Sigmoid colon (tissue), 7 donors: ENCODE results near the gene EHD4. TPM values are rescaled to one million over a fixed set of nuclear protein-coding genes. Genes with fewer than 3 reads are reported as not detected.

Source experiments
- DNase-seq: peaks from one replicate; pipeline ENCODE4 v3.0.0-alpha.2; 2019
- H3K27ac ChIP-seq, 4 donors: fragments of 200-600 bp; sonication (generic); one replicate each; pipeline ENCODE4 v1.5.1; 2016 to 2019; ENCODE audit warnings: mild to moderate bottlenecking in 1 of 4
- H3K27me3 ChIP-seq, 3 donors: fragments of 200-600 bp; sonication (generic); one replicate each; pipeline ENCODE4 v1.5.1; 2019; ENCODE audit warnings: mild to moderate bottlenecking in 1 of 3
- H3K36me3 ChIP-seq, 4 donors: fragments of 200-600 bp; sonication (generic); one replicate each; pipeline ENCODE4 v1.5.1; 2016 to 2019
- H3K4me1 ChIP-seq, 4 donors: fragments of 200-600 bp; sonication (generic); one replicate each; pipeline ENCODE4 v1.5.1; 2017 to 2019
- H3K4me3 ChIP-seq, 4 donors: fragments of 200-600 bp; sonication (generic); one replicate each; pipeline ENCODE4 v1.5.1; 2017 to 2019; ENCODE audit warnings: mild to moderate bottlenecking in 2 of 4, moderate library complexity in 1 of 4
- H3K9me3 ChIP-seq, 4 donors: fragments of 200-600 bp in 3 of 4; sonication (generic) in 3 of 4; one replicate each; pipeline versions ENCODE4 v1.5.1 to v1.6.1; 2013 to 2019
- EP300 ChIP-seq, 4 donors: sonication (generic); formaldehyde crosslinking; IDR thresholded peaks; one replicate each; pipeline ENCODE4 v1.6.1; 2017; ENCODE audit warnings: antibody characterized with exemption in 4 of 4
- POLR2A ChIP-seq, 2 donors: fragments of 450-650 bp; IDR thresholded peaks; one replicate each; pipeline ENCODE4 v1.6.1; 2016; ENCODE audit warnings: antibody characterized with exemption in 2 of 2, mild to moderate bottlenecking in 2 of 2, moderate library complexity in 2 of 2
- POLR2AphosphoS5 ChIP-seq, 4 donors: sonication (generic); formaldehyde crosslinking; IDR thresholded peaks; one replicate each; pipeline ENCODE4 v1.6.1; 2017; ENCODE audit warnings: antibody characterized with exemption in 4 of 4
- WGBS, 2 donors: extraction: QIAGEN DNeasy Blood & Tissue Kit; methylation state at CpG; one replicate each; pipeline ENCODE4 v1.1.7; 2013; 5-methylcytosine and 5-hydroxymethylcytosine counted together
- intact Hi-C: fragments of 100-400 bp; cut with DNase I; formaldehyde crosslinking; loops from one replicate; pipeline ENCODE4 v1.15.1; 2023
- polyA plus RNA-seq, 3 donors: library from polyadenylated mRNA; stranded (reverse); fragments of 200-250 nt; gene quantifications; one replicate each; pipeline ENCODE4 v1.2.3, GENCODE V29; 2013
- total RNA-seq, 4 donors: library from RNA; depleted of rRNA; stranded (reverse); fragments of >200 nt; gene quantifications; one replicate each; pipeline ENCODE4 v1.1.0, GENCODE V29; 2016
- TF ChIP-seq, protein P1 (sequence below), 4 experiments: fragments of 450-650 bp in 3 of 4; fragments of 200-600 bp in 1 of 4; IDR thresholded peaks; one replicate each; pipeline ENCODE4 v1.5.1; 2016 to 2019; ENCODE audit warnings: antibody characterized with exemption in 4 of 4, mild to moderate bottlenecking in 3 of 4, moderate library complexity in 2 of 4
- donor health status: healthy with polysubstance abuse.
- donor health status: Bipolar disorder and iron deficiency.
- donor health status: healthy.

The EHD4 gene
- total and polyA plus RNA-seq, 7 donors: 8.9 to 37.0 (median 13.0) TPM

DNA sequence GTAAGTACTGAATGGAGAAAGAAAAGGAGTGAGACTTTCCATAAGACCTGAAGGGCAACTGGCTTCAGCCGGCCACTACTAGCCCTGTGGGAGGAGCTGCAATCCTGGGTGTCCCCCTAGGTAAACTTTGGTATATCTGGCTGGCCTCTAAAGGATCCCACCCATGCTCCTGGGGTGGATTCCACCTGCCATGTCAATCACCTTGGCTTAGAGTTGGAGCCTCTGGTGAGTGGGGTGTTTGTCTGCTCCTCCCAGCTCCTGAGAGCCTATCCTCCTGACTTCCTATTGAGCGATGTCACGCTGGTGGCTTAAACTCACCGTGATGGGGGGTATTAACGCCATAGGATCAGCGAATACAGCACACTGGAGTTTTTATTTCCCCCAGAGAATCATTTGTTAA lies 81.1 kb downstream of the EHD4 start:
- no peak for TF ChIP-seq POLR2AphosphoS5 (IDR thresholded peaks at IDR 0.05)
- TF ChIP-seq POLR2A (IDR thresholded peaks at IDR 0.05): no peak
- TF ChIP-seq, protein P1, sequence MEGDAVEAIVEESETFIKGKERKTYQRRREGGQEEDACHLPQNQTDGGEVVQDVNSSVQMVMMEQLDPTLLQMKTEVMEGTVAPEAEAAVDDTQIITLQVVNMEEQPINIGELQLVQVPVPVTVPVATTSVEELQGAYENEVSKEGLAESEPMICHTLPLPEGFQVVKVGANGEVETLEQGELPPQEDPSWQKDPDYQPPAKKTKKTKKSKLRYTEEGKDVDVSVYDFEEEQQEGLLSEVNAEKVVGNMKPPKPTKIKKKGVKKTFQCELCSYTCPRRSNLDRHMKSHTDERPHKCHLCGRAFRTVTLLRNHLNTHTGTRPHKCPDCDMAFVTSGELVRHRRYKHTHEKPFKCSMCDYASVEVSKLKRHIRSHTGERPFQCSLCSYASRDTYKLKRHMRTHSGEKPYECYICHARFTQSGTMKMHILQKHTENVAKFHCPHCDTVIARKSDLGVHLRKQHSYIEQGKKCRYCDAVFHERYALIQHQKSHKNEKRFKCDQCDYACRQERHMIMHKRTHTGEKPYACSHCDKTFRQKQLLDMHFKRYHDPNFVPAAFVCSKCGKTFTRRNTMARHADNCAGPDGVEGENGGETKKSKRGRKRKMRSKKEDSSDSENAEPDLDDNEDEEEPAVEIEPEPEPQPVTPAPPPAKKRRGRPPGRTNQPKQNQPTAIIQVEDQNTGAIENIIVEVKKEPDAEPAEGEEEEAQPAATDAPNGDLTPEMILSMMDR (IDR thresholded peaks at IDR 0.05): no peak
- TF ChIP-seq EP300 (IDR thresholded peaks at IDR 0.05): no peak
- Histone ChIP-seq H3K4me3 (no peak overlapping the region), H3K27me3 (no peaks in the 10 kb centered on the region), H3K4me1 (peaks cover 0 to 36% (median 28%) of the 10 kb centered on the region in 4 donors), H3K9me3 (no peaks in the 10 kb centered on the region), H3K36me3 (no peaks in the 10 kb centered on the region), H3K27ac (no peak overlapping the region)
- intact Hi-C loops: no loop called here
- no peak for DNase-seq
- 77 to 87% methylated on average over 6 of the region's 6 CpGs for WGBS, 2 donors

DNA sequence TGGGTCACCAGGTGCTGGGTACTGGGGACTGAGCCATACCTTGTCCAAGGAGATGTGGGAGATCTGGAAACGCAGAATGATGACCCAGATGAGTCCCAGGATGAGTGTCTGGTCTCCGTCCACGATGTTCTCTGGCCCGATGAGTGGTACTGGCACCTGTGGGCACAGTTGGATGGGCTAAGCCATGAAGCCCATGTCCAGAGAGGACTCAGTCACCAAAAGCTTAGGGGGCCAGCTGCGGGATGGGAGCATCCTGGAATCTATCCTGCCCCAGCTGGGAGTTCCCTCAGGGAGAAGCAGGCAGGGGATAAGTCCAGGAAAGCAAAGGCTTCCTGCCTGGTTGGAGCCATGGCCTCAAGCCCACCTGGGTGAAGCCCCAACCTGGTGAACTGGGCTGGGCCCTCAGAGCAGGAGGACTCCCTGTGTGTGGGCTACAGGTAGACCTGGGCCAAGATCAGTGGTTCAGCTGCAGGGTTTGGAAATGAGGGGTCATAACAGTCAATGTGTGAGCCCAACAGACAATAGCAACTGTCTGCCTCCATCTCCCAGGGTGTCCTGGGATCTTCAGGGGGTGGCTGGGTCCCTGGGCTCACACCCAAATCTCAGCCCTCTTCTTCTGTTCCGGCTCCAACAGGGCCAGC lies 82.2 kb downstream of the EHD4 start:
- intact Hi-C loops: no loop called here
- 88 to 90% methylated on average over 6 of the region's 6 CpGs for whole genome bisulfite sequencing, 2 donors
- Histone ChIP-seq H3K27ac (no peak overlapping the region), H3K4me3 (no peak overlapping the region), H3K27me3 (no peaks in the 10 kb centered on the region), H3K36me3 (no peaks in the 10 kb centered on the region), H3K9me3 (no peaks in the 10 kb centered on the region), H3K4me1 (peaks cover 0 to 33% (median 27%) of the 10 kb centered on the region in 4 donors)
- no peak for DNase-seq
- no peak for TF ChIP-seq POLR2AphosphoS5 (IDR thresholded peaks at IDR 0.05)
- TF ChIP-seq, protein P1 (IDR thresholded peaks at IDR 0.05): no peak
- TF ChIP-seq EP300 (IDR thresholded peaks at IDR 0.05): no peak
- TF ChIP-seq POLR2A (IDR thresholded peaks at IDR 0.05): no peak

DNA sequence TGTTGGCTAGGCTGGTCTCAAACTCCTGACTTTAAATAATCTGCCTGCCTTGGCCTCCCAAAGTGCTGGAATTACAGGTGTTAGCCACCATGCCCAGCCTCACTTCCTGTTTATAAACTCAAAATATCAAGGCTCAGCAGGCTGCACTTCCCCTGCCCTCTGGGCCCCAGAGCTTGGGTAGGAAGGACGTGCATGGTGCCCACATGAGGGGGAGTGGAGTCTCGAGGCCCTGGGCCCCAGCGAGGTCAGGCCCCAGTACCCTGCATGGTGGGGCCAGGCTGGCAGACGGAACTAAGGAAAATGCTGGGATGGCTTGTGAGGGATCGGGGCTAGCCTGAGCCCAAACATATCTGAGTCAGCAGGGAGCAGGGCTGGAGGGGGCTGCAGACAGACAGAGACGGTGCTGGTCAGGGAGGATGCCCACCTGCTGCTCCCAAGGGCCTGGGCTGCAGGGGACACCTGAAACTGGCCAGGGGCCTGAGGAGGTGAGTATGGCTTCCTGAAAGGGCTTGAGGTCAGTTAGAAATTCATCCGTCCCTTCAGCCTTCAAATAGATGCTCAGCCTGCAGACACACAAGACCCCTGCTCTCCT lies 83.6 kb downstream of the EHD4 start:
- no peaks in the 10 kb centered on the region for H3K36me3 ChIP-seq
- TF ChIP-seq POLR2A (IDR thresholded peaks at IDR 0.05) (no peak), EP300 (IDR thresholded peaks at IDR 0.05) (no peak), POLR2AphosphoS5 (IDR thresholded peaks at IDR 0.05) (no peak)
- H3K27me3 ChIP-seq: no peaks in the 10 kb centered on the region
- 78 to 86% methylated on average over 7 of the region's 7 CpGs for WGBS, 2 donors
- H3K9me3 ChIP-seq: no peaks in the 10 kb centered on the region
- intact Hi-C loops: no loop called here
- peaks cover 0 to 19% (median 13%) of the 10 kb centered on the region in 4 donors for H3K4me1 ChIP-seq
- H3K27ac ChIP-seq: no peak overlapping the region
- H3K4me3 ChIP-seq: no peak overlapping the region
- no peak for DNase-seq

DNA sequence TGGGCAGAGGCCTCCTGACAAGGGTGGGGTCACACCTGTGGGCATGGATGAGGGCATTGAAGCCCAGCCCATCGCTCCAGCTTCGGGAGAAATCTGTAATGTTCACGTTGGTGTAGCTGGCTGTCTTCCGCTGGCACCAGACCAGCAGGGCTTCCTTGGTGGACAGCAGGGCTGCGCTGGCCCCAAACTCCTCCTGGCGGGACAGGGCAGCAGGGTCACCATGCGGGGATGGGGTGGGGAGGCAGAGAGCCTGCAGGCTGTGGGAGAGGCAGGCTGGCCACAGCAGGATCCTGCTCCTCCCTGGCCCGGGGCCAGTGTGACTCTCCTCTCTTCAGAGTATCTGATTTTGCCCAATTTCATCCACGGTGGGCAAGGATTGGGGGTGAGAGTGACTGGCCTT lies 84.5 kb downstream of the EHD4 start:
- intact Hi-C loops: no loop called here
- DNase-seq: no peak
- 89 to 91% methylated on average over 9 of the region's 9 CpGs for WGBS, 2 donors

DNA sequence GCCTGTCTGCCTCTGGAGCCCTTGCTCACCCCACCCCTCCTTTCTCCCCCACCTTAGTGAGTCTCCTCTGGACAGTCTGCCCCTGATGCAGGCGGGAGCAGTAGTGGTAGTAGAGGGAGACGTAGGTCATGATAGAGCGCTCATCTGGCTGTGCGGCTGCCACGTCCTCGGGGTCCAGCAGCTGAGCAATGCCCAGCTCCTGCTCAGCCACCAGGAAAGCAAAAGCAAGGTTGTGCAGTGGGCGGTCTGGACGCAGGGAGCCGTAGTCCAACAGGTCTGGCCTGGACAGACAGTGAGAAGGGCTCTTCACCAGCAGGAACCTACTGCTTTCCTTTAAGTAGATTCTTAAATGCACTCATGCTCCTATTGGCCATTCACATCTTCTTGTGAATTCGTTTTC lies 85.2 kb downstream of the EHD4 start:
- Histone ChIP-seq H3K9me3 (no peaks in the 10 kb centered on the region), H3K27ac (no peak overlapping the region), H3K27me3 (peaks cover 0 to 1% (median 1%) of the 10 kb centered on the region in 3 donors), H3K4me1 (peaks cover 0 to 11% (median 6%) of the 10 kb centered on the region in 4 donors), H3K4me3 (no peak overlapping the region), H3K36me3 (no peaks in the 10 kb centered on the region)
- 96% methylated on average over 10 of the region's 10 CpGs for WGBS, 2 donors
- intact Hi-C loops: no loop called here
- TF ChIP-seq POLR2A (IDR thresholded peaks at IDR 0.05) (no peak), EP300 (IDR thresholded peaks at IDR 0.05) (no peak), POLR2AphosphoS5 (IDR thresholded peaks at IDR 0.05) (no peak)
- TF ChIP-seq, protein P1 (IDR thresholded peaks at IDR 0.05): no peak
- DNase-seq: no peak

More for the DNA sequence above, 84.5 kb downstream of the EHD4 start:
- Histone ChIP-seq H3K27me3 (no peaks in the 10 kb centered on the region), H3K9me3 (no peaks in the 10 kb centered on the region), H3K27ac (no peak overlapping the region), H3K4me1 (peaks cover 0 to 11% (median 9%) of the 10 kb centered on the region in 4 donors), H3K4me3 (no peak overlapping the region), H3K36me3 (no peaks in the 10 kb centered on the region)
- TF ChIP-seq EP300 (IDR thresholded peaks at IDR 0.05): no peak
- TF ChIP-seq POLR2A (IDR thresholded peaks at IDR 0.05): no peak
- TF ChIP-seq, protein P1 (IDR thresholded peaks at IDR 0.05): no peak
- no peak for TF ChIP-seq POLR2AphosphoS5 (IDR thresholded peaks at IDR 0.05)
